Measurements from ENCODE around the gene TBCD.

- no peak for TF ChIP-seq CTCF (conservative IDR thresholded peaks at IDR 0.05 in 1 of 2, IDR thresholded peaks at IDR 0.05 in 1 of 2; ENCODE audit: extremely low read depth in 1 of 2, insufficient read depth in 1 of 2, low read depth in 1 of 2, low read length in 2 of 2)
- no peak for TF ChIP-seq EZH2 (IDR thresholded peaks at IDR 0.05; ENCODE audit: borderline replicate concordance, low read length)
Measured at GRCh38 chr17:82734987-82735866, 16.6 kb upstream of the TBCD start, which contains the start of gene FN3K.

Measured in mammary epithelial cell (primary cell).